GM12878 (cell line): ENCODE measurements around the gene PRDM8. TPM values are rescaled to one million over a fixed set of nuclear protein-coding genes. Genes with fewer than 3 reads are reported as not detected.

Experiments used
- ATAC-seq: fragments of 200-7000 bp; cut with Tn5 transposase; 3 replicates; pipeline ENCODE4 v1.9.1; 2020; ENCODE audit warnings: mild to moderate bottlenecking, moderate library complexity
- BruUV-seq: library from RNA; stranded (reverse); fragments of 400-500 nt; replicated peaks from 2 replicates; lab custom pipeline; 2021; lab: Mats Ljungman, UMichigan
- CTCF ChIA-PET: fragments of 300-600 bp; sonication (Branson Sonifier 250); formaldehyde crosslinking; extraction: SDS; loops from one replicate; lab custom pipeline; 2021; ENCODE audit warnings: inconsistent platforms; lab: Yijun Ruan, JAX
- POLR2A ChIA-PET: fragments of 350-600 bp; formaldehyde crosslinking; extraction: SDS; loops from one replicate; lab custom pipeline; 2021; ENCODE audit warnings: inconsistent platforms; lab: Charles Lee
- RAD21 ChIA-PET: fragments of 300-600 bp; sonication (Branson Sonifier 250); formaldehyde crosslinking; loops from one replicate; lab custom pipeline; 2023; ENCODE audit warnings: antibody characterized with exemption; ENCODE audit not compliant: unreplicated experiment; lab: Charles Lee
- SMC1A ChIA-PET: fragments of 300-600 bp; sonication (Branson Sonifier 250); formaldehyde crosslinking; loops from one replicate; lab custom pipeline; 2023; ENCODE audit not compliant: unreplicated experiment, uncharacterized antibody; lab: Charles Lee
- DNase-seq: peaks from one replicate; pipeline ENCODE4 v3.0.0-alpha.2; 2011; ENCODE audit warnings: low read depth, low spot score
- FAIRE-seq: peaks from 3 replicates; lab custom pipeline; 2011; peaks lifted over from hg19 to GRCh38; lab: Jason Lieb, UNC
- H2AFZ ChIP-seq: 2 replicates; pipeline ENCODE4 v1.6.0; 2011; ENCODE audit warnings: low read depth, low read length, control low read depth; ENCODE audit not compliant: control insufficient read depth
- H3K27ac ChIP-seq: 2 replicates; pipeline ENCODE4 v1.5.1; 2011; ENCODE audit warnings: control low read depth; ENCODE audit not compliant: control insufficient read depth, insufficient read depth
- H3K27me3 ChIP-seq, 2 experiments: replicated peaks in 1 of 2; 2 replicates each; pipeline versions ENCODE4 v1.6.0 to v1.6.1; 2011; ENCODE audit warnings: low read length in 1 of 2; ENCODE audit not compliant: control insufficient read depth in 2 of 2, insufficient read depth in 2 of 2
- H3K36me3 ChIP-seq, 2 experiments: 2 replicates each; pipeline ENCODE4 v1.5.1; 2011; ENCODE audit warnings: low read length in 1 of 2; ENCODE audit not compliant: control insufficient read depth in 2 of 2, insufficient read depth in 2 of 2
- H3K4me1 ChIP-seq: 2 replicates; pipeline ENCODE4 v1.6.1; 2011; ENCODE audit warnings: mild to moderate bottlenecking, low read length, moderate library complexity, mixed read lengths; ENCODE audit not compliant: control insufficient read depth, insufficient read depth
- H3K4me2 ChIP-seq: 2 replicates; pipeline ENCODE4 v1.6.0; 2011; ENCODE audit warnings: control low read depth; ENCODE audit not compliant: control insufficient read depth, insufficient read depth
- H3K4me3 ChIP-seq: fragments of 200-600 bp; sonication (generic); 2 replicates; pipeline ENCODE4 v1.5.1; 2016
- H3K79me2 ChIP-seq: 2 replicates; pipeline ENCODE4 v1.6.0; 2011; ENCODE audit warnings: low read length; ENCODE audit not compliant: control insufficient read depth, insufficient read depth
- H3K9ac ChIP-seq: 2 replicates; pipeline ENCODE4 v1.8.0; 2011; ENCODE audit warnings: low read length, control low read depth, mixed read lengths; ENCODE audit not compliant: control insufficient read depth, insufficient read depth
- H3K9me3 ChIP-seq: replicated peaks from 3 replicates; pipeline ENCODE4 v1.5.1; 2011; ENCODE audit warnings: mild to moderate bottlenecking, low read length; ENCODE audit not compliant: control insufficient read depth, insufficient read depth
- H4K20me1 ChIP-seq: 2 replicates; pipeline ENCODE4 v1.6.0; 2011; ENCODE audit not compliant: control insufficient read depth, insufficient read depth
- BACH1 ChIP-seq: fragments of 450-650 bp; IDR thresholded peaks from 2 replicates; pipeline ENCODE4 v1.6.1; 2017; ENCODE audit warnings: mild to moderate bottlenecking, borderline replicate concordance
- DPF2 ChIP-seq: fragments of 450-650 bp; IDR thresholded peaks from 2 replicates; pipeline ENCODE4 v1.6.1; 2017; ENCODE audit warnings: mild to moderate bottlenecking
- EP300 ChIP-seq, 2 experiments: fragments of 150-350 bp in 1 of 2; IDR thresholded peaks; 2 replicates each; pipeline ENCODE4 v1.6.1; 2011 to 2012; ENCODE audit warnings: low read depth in 2 of 2, low read length in 2 of 2, borderline replicate concordance in 1 of 2, improper control_type of control experiment in 1 of 2, inconsistent platforms in 1 of 2; ENCODE audit not compliant: control insufficient read depth in 1 of 2
- ETV6 ChIP-seq, 2 experiments: fragments of 450-650 bp in 1 of 2; IDR thresholded peaks in 1 of 2; conservative IDR thresholded peaks in 1 of 2; 2 replicates each; pipeline ENCODE4 v1.6.1; 2014; ENCODE audit warnings: antibody characterized with exemption in 1 of 2, borderline replicate concordance in 1 of 2, low read depth in 1 of 2, mild to moderate bottlenecking in 1 of 2, moderate library complexity in 1 of 2
- FOXK2 ChIP-seq: fragments of 450-650 bp; IDR thresholded peaks from 2 replicates; pipeline ENCODE4 v1.6.1; 2017; ENCODE audit warnings: mild to moderate bottlenecking, moderate library complexity
- IRF3 ChIP-seq: fragments of 450-650 bp; IDR thresholded peaks from 2 replicates; pipeline ENCODE4 v1.6.1; 2014; ENCODE audit warnings: mild to moderate bottlenecking
- IRF4 ChIP-seq: IDR thresholded peaks from 2 replicates; pipeline ENCODE4 v1.6.1; 2011; ENCODE audit warnings: low read depth, low read length
- NR2C2 ChIP-seq: IDR thresholded peaks from 2 replicates; pipeline ENCODE4 v1.6.1; 2011; ENCODE audit warnings: borderline replicate concordance, low read depth; ENCODE audit not compliant: control insufficient read depth, insufficient read length
- SIN3A ChIP-seq: IDR thresholded peaks from 2 replicates; pipeline ENCODE4 v1.6.1; 2012; ENCODE audit warnings: low read depth, low read length, improper control_type of control experiment
- SMC3 ChIP-seq: IDR thresholded peaks from 2 replicates; pipeline ENCODE4 v1.6.1; 2011; ENCODE audit warnings: low read length, improper control_type of control experiment, borderline replicate concordance
- SP1 ChIP-seq: IDR thresholded peaks from one replicate; pipeline ENCODE4 v1.6.1; 2011; ENCODE audit warnings: low read depth, low read length
- SREBF2 ChIP-seq: IDR thresholded peaks from 2 replicates; pipeline ENCODE4 v1.6.1; 2012; ENCODE audit warnings: mild to moderate bottlenecking, low read length
- STAT1 ChIP-seq: fragments of 450-650 bp; conservative IDR thresholded peaks from 2 replicates; pipeline ENCODE4 v1.6.1; 2014; ENCODE audit warnings: antibody characterized with exemption, mild to moderate bottlenecking
- STAT3 ChIP-seq: IDR thresholded peaks from 2 replicates; pipeline ENCODE4 v1.6.1; 2011; ENCODE audit warnings: low read depth, low read length, improper control_type of control experiment
- TARDBP ChIP-seq: IDR thresholded peaks from 2 replicates; pipeline ENCODE4 v1.6.1; 2016; ENCODE audit warnings: borderline replicate concordance
- TBL1XR1 ChIP-seq: IDR thresholded peaks from 2 replicates; pipeline ENCODE4 v1.6.1; 2012; ENCODE audit warnings: low read depth, low read length, improper control_type of control experiment
- ZSCAN29 ChIP-seq: fragments of 450-650 bp; IDR thresholded peaks from 2 replicates; pipeline ENCODE4 v1.6.1; 2017; ENCODE audit warnings: mild to moderate bottlenecking, moderate library complexity
- ZZZ3 ChIP-seq: IDR thresholded peaks from 2 replicates; pipeline ENCODE4 v1.6.1; 2011; ENCODE audit warnings: low read depth; ENCODE audit not compliant: control insufficient read depth, insufficient read length
- WGBS: methylation state at CpG from one replicate; pipeline ENCODE4 v1.1.6; 2016; ENCODE audit warnings: low lambda C conversion rate; ENCODE audit not compliant: insufficient replicate concordance, insufficient coverage; ENCODE audit errors: missing lambda C conversion rate; 5-methylcytosine and 5-hydroxymethylcytosine counted together
- in situ Hi-C: fragments of 300-500 bp; cut with MboI; formaldehyde crosslinking; loops from 9 replicates; pipeline ENCODE4 v1.14.3; 2018; ENCODE audit warnings: mixed read lengths
- intact Hi-C: fragments of 100-400 bp; cut with micrococcal nuclease; formaldehyde crosslinking; loops from one replicate; pipeline ENCODE4 v1.14.2; 2022; ENCODE audit not compliant: unreplicated experiment
- polyA plus RNA-seq, 11 experiments: library from polyadenylated mRNA; depleted of rRNA in 4 of 11; unstranded in 6 of 11; stranded (reverse) in 5 of 11; fragments of >200 nt; fragmentation: Nextera tagmentation in 4 of 11; fragmentation: Illumina TruSeq in 1 of 11; extraction: Ambion mirVana in 4 of 11; extraction: Trizol in 1 of 11; gene quantifications; 1 replicate in 1 of 11; 2 replicates in 10 of 11; pipeline versions ENCODE4 v1.2.1 to v1.2.3, GENCODE V29; 2011 to 2016; ENCODE audit warnings: inconsistent platforms in 2 of 11, missing spikeins in 2 of 11, low read depth in 1 of 11
- total RNA-seq, 4 experiments: library from RNA; depleted of rRNA in 3 of 4; stranded (reverse); fragments of >200 nt in 3 of 4; fragmentation: Illumina TruSeq in 1 of 4; extraction: Trizol in 1 of 4; gene quantifications; 2 replicates each; pipeline versions ENCODE4 v1.2.1 to v1.2.3, GENCODE V29; 2013 to 2021
- TF ChIP-seq, protein P1 (sequence below): fragments of 450-650 bp; IDR thresholded peaks from 2 replicates; pipeline ENCODE4 v1.6.1; 2017; ENCODE audit warnings: borderline replicate concordance

PRDM8 gene
- total and polyA plus RNA-seq, 10 of the 15 experiments (the other 5 are each of a cell fraction or from before 2014, with no cell fraction given) = 0.09 to 1.6 (median 0.40) TPM

GRCh38 chr4:80155316-80155982 is 41.9 kb upstream of the PRDM8 start (continued):
- no peak for TF ChIP-seq IRF3
- TF ChIP-seq STAT1 = no peak
- no peak for TF ChIP-seq SMC3

GRCh38 chr4:80156410-80156809 is 40.9 kb upstream of the PRDM8 start:
- Histone ChIP-seq H3K4me1 (no peaks in the 10 kb centered on the region), H4K20me1 (no peaks in the 10 kb centered on the region), H3K27me3 (no peaks in the 10 kb centered on the region), H3K36me3 (no peaks in the 10 kb centered on the region), H2AFZ (no peak overlapping the region), H3K79me2 (no peaks in the 10 kb centered on the region), H3K4me3 (no peak overlapping the region), H3K4me2 (no peak overlapping the region), H3K27ac (no peak overlapping the region), H3K9me3 (no peaks in the 10 kb centered on the region), H3K9ac (no peak overlapping the region)
- POLR2A ChIA-PET = no interaction called here
- FAIRE-seq = no peak
- intact Hi-C loops (no loop called here), in situ Hi-C loops (no loop called here)
- no TSS peak for BruUV-seq
- SMC1A ChIA-PET = interaction anchor here (2.1 kb wide), 1 partner anchor 16 kb away, joined by 5 read pairs; no protein-coding TSS in a partner anchor
- no peak for ATAC-seq
- no peak for TF ChIP-seq BACH1
- TF ChIP-seq, protein P1, sequence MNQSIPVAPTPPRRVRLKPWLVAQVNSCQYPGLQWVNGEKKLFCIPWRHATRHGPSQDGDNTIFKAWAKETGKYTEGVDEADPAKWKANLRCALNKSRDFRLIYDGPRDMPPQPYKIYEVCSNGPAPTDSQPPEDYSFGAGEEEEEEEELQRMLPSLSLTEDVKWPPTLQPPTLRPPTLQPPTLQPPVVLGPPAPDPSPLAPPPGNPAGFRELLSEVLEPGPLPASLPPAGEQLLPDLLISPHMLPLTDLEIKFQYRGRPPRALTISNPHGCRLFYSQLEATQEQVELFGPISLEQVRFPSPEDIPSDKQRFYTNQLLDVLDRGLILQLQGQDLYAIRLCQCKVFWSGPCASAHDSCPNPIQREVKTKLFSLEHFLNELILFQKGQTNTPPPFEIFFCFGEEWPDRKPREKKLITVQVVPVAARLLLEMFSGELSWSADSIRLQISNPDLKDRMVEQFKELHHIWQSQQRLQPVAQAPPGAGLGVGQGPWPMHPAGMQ = no peak
- no peak for TF ChIP-seq TBL1XR1
- no peak for TF ChIP-seq ZZZ3
- TF ChIP-seq FOXK2 = no peak
- no peak for TF ChIP-seq STAT3
- TF ChIP-seq SREBF2 = no peak
- no peak for TF ChIP-seq SP1
- TF ChIP-seq EP300 (IDR thresholded peaks at IDR 0.05; ENCODE audit: borderline replicate concordance in 1 of 2, control insufficient read depth in 1 of 2, low read depth in 2 of 2, low read length in 2 of 2) = no peak
- no peak for TF ChIP-seq SIN3A
- TF ChIP-seq DPF2 = no peak
- TF ChIP-seq ZSCAN29 = no peak
- TF ChIP-seq NR2C2 = no peak
- no peak for TF ChIP-seq STAT1
- TF ChIP-seq TARDBP = no peak
- no peak for TF ChIP-seq ETV6 (conservative IDR thresholded peaks at IDR 0.05 in 1 of 2, IDR thresholded peaks at IDR 0.05 in 1 of 2; ENCODE audit: borderline replicate concordance in 1 of 2, low read depth in 1 of 2)
- TF ChIP-seq IRF4 = no peak
- CTCF ChIA-PET = interaction anchor here (1.1 to 3.5 kb wide), 7 partner anchors 9 to 35 kb away, joined by 3 to 10 read pairs (median 3); no protein-coding TSS in a partner anchor
- 59% methylated on average over 2 of the region's 2 CpGs for WGBS
- DNase-seq = no peak
- RAD21 ChIA-PET = no interaction called here
